Smooth muscle cell of trachea (primary cell): ENCODE results near the gene DEPDC4. TPM values are rescaled to one million over a fixed set of nuclear protein-coding genes. Genes with fewer than 3 reads are reported as not detected.

Experiments
- total RNA-seq: library from RNA; depleted of rRNA; stranded (reverse); fragments of >200 nt; gene quantifications from 2 replicates; pipeline ENCODE4 v1.2.1, GENCODE V29; 2014

The DEPDC4 gene
- total RNA-seq = 2.6 and 3.9 TPM in 2 replicates

GRCh38 chr12:100266835-100267602 lies at the start of gene DEPDC4, which contains the start of gene SCYL2:
Gene DEPDC4 (minus strand): TSS chr12:100267079. CDS start chr12:100267076, 3 bp downstream.
Gene SCYL2 (plus strand): TSS chr12:100267177. CDS start chr12:100282971, 15,794 bp downstream.

GRCh38 chr12:100200463-100201181 lies 66.3 kb downstream of the DEPDC4 start, which contains the start of gene ACTR6:
Gene ACTR6 (plus strand): TSS chr12:100200815. CDS start chr12:100200852, 37 bp downstream.

Other genes with a start within 250 kb of the DEPDC4 start
- gene BLTP3B, start 124.2 kb downstream of the DEPDC4 start, total RNA-seq = 45.5 and 47.6 TPM in 2 replicates
- gene ACTR6, start 66.3 kb downstream of the DEPDC4 start, total RNA-seq = 15.5 and 25.9 TPM in 2 replicates
- 38.0 and 41.5 TPM in 2 replicates for gene SCYL2, start 98 bp upstream of the DEPDC4 start, total RNA-seq
- gene SLC17A8, start 90.0 kb upstream of the DEPDC4 start, total RNA-seq = not detected in 2 replicates
- not detected in 2 replicates for gene NR1H4, start 206.8 kb upstream of the DEPDC4 start, total RNA-seq